NAMALWA (cell line): ENCODE measurements around the gene KCNMA1.

ENCODE experiments used
- DNase-seq: peaks from one replicate; pipeline ENCODE4 v3.0.0-alpha.2; 2015; ENCODE audit warnings: low spot score

Gene KCNMA1

DNA sequence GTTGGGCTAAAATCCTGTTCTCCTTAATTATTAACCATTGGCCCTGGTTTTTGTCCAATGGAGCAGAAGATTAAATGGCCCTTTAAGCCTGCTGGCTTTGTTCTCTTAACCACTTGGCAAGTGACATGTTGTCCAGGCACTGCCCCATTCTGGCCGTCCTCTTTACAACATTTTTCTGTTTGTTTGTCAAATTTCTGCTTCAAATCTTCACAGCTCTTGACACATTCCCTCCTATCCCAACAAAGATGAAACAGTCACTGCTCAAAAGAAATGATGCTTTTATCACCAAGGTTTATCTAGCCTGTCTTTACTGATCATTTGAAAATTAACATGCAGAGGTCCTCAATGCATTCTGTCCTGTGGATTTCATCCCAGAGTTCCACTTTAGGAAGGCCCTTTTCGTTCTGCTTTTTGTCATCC, 700.4 kb downstream of the KCNMA1 start:
- DNase-seq: no peak

GRCh38 chr10:76935941-76936613, 701.5 kb downstream of the KCNMA1 start:
- DNase-seq: no peak

DNA sequence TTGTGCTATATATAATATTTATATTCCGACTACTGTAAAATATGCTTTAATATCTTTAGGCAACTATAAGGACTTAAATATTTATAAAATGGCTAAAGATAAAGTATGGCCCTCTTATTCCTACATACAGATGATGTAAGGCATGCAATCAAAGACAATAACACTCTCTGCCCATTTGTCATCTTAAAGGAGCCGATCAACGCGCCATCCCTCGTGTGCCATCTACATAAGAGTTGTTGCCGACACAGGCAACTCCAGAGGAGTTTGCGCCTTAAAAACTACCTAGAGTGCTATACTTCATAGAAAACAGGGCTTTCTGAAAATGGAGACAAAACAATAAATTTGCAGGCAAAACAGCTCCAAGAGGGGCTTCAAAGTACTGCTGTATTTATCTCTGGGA, 709.0 kb downstream of the KCNMA1 start:
- no peak for DNase-seq

DNA sequence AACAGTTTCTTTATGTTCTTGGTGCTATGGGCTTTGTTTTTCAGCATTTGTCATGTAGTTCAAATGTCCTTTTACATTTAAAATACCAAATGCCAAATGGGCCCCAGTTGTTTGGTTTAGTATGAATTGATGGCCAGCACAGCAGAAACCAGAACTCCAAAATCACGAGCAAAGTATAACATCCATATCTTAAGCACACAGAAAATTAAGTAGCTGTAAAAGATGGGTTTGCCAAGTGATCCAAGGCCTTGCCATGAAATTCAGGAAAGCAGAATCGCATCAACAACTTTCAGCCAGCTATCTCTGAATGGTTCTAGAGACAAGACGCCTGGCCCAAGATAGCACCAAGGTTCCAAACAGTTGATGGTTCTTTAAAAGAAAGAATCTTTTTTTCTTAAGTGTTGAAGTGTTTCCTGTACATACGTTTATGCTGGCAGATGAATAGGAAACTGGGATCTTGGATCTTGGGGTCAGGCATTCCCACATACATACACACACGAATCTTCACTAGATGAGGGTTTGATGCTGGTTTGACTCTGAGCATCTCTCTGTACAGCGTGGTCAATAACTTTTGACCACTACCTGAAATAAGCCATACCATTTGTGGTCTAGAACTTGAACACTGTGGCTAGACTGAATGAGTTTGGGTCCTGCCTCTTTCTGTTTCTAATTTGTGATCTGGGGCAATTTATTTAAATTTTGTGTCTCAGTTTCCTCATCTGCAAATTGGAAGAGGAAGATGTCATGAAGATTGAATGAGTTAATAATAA, 711.8 kb downstream of the KCNMA1 start:
- DNase-seq: no peak

DNA sequence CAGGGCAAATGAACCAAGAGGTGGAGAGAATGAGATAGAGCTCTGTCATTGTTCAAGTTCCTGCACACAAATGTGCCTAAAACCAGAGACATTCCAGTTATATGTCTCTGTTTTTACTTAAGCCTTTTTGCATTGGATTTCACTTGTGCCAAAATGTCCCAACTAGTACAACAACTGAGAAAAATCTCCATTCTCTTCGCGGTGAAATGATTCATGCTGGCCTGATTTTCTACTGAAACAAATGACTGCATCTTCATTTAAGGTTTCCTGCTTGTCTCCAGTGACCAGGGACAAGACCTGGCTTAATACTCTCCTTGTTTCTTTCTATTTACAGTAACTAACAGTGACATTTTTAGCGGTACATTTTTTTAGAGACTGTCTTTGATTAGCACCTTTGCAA, 714.9 kb downstream of the KCNMA1 start:
- DNase-seq: no peak

- no peak for DNase-seq
These were observed 716.1 kb downstream of the KCNMA1 start for GRCh38 chr10:76921383-76922010.

- no peak for DNase-seq
These were observed 717.0 kb downstream of the KCNMA1 start for GRCh38 chr10:76920581-76920980.

DNA sequence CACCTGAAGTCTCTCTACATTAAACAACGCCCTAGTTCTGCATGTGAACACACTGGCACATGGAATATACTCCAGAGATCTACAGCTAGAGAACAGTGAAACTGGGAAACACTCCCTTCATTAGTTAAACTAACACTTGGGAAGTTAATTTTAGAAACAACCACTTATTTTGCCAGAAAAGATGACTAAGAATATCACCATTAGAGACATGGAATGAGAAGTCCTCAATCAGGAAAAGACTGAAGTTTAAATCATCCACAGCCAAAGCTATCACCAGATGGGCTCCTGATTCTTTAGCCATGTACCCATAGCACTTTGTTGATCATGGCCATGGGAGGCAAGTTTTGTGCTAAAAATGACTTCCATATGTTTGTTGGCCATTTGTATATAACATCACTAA, 719.5 kb downstream of the KCNMA1 start:
- no peak for DNase-seq

GRCh38 chr10:76917071-76917470, 720.5 kb downstream of the KCNMA1 start:
- no peak for DNase-seq

- DNase-seq: no peak
These were observed 721.1 kb downstream of the KCNMA1 start for GRCh38 chr10:76916536-76916935.

GRCh38 chr10:76915316-76915715, 722.3 kb downstream of the KCNMA1 start:
- no peak for DNase-seq

- DNase-seq: no peak
These were observed 726.4 kb downstream of the KCNMA1 start for GRCh38 chr10:76911184-76911583.

GRCh38 chr10:76910184-76910962, 727.2 kb downstream of the KCNMA1 start:
- no peak for DNase-seq

GRCh38 chr10:76906256-76906655, 731.4 kb downstream of the KCNMA1 start:
- DNase-seq: no peak

DNA sequence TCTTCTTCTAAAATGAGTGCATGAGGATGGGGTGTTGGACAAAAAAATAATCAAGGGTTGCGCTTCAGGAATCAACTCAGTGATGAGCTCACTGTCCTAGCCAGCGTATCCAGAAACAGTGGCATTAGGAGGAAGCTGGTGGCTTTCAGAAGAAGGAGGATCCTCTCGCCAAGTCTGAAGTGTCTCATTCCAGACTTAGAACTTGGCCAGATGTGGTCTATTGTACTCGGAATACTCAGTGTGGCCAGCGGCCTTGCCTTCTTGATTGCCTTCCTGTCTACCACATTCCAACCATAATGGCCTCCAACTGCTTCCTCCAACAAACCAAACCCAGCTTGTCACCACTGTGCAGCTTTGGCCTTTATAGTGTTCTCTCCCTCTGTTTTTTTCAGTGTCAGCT, 732.4 kb downstream of the KCNMA1 start:
- DNase-seq: no peak

DNA sequence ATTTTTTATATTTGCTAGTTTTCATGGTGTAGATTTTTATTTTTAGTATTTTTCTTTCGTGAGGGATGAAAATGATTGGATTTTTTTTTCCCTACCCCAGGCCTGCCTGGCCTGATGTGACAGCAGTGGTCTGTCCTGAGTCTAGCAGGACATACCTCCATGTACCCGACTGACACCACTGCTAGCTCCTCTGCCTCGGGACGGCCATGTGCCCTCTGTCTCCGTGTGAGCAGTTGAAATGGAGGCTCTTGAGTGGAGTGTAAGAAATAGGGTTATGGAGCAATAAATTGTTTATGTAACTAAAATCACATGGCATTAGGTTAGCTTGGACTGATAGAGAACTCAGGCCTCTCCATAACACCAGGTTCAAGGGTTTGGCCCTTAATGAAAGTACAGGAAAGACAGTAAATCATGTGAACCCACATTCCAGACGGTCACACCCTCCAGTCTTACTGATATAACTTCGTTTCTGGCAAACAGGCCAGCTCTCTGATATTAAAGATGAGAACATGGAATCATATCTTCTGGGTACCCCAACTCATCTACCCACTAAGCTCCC, 734.1 kb downstream of the KCNMA1 start:
- DNase-seq: no peak

DNA sequence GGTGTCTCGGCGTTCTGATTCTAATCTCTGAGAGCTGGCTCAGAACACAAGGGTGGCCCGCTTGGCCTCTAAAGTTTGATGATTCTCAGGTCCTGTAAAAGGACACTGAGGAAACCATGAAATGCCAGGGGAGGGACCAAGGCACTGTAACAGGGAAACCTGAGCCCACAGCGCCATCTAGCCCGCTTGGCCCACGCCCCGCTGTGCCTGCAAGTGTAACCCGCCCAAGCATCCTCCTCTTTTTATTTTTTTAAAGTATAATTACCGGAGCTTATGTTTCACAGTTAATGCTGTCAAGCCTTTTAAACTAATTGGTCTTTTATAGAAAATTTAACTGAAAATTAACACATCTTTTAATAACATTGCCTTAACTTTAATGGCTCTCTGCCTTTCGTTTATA, 734.7 kb downstream of the KCNMA1 start:
- peak; percentile 3 for DNase-seq

DNA sequence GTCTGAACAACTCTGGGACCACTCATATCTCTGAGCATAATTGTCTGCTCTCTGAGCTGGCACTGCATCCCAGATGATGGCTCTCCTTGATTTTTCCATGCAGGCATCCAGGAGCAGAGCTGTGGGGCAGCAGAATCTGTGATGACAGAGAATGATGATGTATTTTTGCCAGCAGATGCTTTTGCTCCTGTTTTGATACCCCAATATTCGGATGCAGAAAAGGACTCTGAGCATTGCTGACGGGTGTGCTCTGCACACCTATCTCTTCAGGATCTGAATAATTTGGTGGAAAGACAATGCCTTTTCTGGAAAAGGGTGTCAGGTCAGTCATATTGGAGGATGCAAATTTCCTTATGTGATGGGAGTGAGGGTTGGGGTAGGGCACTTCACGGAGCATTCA, 735.9 kb downstream of the KCNMA1 start:
- DNase-seq: no peak

- DNase-seq: no peak
These were observed 738.1 kb downstream of the KCNMA1 start for GRCh38 chr10:76899490-76899889.

DNA sequence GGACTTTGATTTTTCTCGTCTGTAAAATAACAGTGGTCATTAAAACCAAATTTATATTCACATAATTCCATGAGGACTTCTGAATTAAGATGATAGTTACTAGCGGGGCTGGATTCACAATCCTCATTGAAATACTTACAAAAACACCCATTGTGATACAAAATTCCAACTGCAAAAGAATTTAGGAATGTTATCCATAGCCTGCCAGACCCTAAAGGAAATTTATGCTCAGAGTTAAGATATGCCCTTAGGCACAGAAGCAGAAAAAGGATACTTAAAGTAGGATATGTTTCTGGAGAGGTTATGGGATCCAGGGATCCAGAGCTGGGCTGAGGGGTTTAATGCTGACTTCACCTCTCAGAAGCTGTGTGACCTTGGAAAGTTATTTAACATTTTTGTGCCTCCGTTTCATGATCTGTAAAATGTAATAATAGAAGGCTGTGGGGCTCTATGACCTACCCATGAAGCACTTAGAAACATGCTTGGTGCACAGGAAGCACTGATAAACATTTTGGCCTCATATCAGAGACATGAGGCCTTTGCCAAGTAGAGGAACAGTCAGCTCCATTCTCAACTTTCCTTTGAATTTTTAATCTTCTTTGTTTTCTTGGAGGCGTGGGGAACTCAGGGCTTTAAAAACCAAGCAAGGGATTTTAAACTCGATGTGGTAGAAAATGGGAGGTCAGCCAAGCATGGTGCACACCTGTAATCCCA, 744.7 kb downstream of the KCNMA1 start:
- DNase-seq: no peak

- DNase-seq: no peak
These were observed 750.2 kb downstream of the KCNMA1 start for GRCh38 chr10:76887223-76888010.
